Tibial nerve (tissue), 3 donors: ENCODE measurements around the gene PPFIBP2.

Experiments used
- POLR2A ChIP-seq, 2 donors: fragments of 450-650 bp; IDR thresholded peaks; one replicate each; pipeline ENCODE4 v1.6.1; 2017; ENCODE audit warnings: antibody characterized with exemption in 2 of 2, mild to moderate bottlenecking in 2 of 2, moderate library complexity in 2 of 2
- TF ChIP-seq, protein P1 (sequence below), 5 experiments: fragments of 200-600 bp in 3 of 5; fragments of 450-650 bp in 2 of 5; sonication (generic) in 3 of 5; IDR thresholded peaks; one replicate each; pipeline ENCODE4 v1.5.1; 2016 to 2019; ENCODE audit warnings: antibody characterized with exemption in 5 of 5, mild to moderate bottlenecking in 3 of 5, moderate library complexity in 2 of 5

DNA sequence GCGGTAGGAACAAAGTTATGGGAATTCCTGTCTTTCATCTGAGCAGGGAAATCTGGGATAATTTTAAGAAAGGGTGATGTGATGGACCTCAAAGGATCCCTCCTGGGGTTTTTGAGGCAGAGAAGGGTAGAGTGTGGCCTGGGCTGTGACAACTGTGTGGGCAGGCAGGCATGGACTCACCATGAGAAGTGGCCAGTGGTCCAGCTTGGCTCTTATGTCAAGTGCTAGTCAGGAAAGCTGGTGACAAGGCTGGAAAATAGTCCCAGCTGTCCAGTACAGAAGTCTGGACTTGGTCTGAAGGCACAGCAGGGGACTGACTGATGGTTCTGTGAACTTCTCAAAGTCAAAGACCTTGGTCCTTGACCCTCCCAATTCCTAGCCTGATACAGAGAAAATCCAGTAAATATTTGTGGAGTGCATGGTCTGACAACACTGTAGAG lies 1.7 kb downstream of the PPFIBP2 start:
- TF ChIP-seq POLR2A (IDR thresholded peaks at IDR 0.05) = no peak
- TF ChIP-seq, protein P1, sequence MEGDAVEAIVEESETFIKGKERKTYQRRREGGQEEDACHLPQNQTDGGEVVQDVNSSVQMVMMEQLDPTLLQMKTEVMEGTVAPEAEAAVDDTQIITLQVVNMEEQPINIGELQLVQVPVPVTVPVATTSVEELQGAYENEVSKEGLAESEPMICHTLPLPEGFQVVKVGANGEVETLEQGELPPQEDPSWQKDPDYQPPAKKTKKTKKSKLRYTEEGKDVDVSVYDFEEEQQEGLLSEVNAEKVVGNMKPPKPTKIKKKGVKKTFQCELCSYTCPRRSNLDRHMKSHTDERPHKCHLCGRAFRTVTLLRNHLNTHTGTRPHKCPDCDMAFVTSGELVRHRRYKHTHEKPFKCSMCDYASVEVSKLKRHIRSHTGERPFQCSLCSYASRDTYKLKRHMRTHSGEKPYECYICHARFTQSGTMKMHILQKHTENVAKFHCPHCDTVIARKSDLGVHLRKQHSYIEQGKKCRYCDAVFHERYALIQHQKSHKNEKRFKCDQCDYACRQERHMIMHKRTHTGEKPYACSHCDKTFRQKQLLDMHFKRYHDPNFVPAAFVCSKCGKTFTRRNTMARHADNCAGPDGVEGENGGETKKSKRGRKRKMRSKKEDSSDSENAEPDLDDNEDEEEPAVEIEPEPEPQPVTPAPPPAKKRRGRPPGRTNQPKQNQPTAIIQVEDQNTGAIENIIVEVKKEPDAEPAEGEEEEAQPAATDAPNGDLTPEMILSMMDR (IDR thresholded peaks at IDR 0.05) = no peak
